ENCODE data around the gene SCAP.

- no peak for TF ChIP-seq CTCF (IDR thresholded peaks at IDR 0.05)
- no peak for TF ChIP-seq EZH2 (IDR thresholded peaks at IDR 0.05; ENCODE audit: borderline replicate concordance, insufficient read depth, low read depth, low read length, poor library complexity, severe bottlenecking)
Measured at GRCh38 chr3:47503033-47503432, 27.3 kb upstream of the SCAP start.

All from B cell (primary cell).